GM20000 (cell line): ENCODE results near the gene AHNAK2.

Experiments used
- DNase-seq: peaks from one replicate; pipeline ENCODE4 v3.0.0; 2012; ENCODE audit warnings: low spot score
- CTCF ChIP-seq: IDR thresholded peaks from 2 replicates; pipeline ENCODE4 v1.5.1; 2012; ENCODE audit warnings: mild to moderate bottlenecking, control low read depth; ENCODE audit errors: extremely low read depth, missing control alignments

AHNAK2 gene

GRCh38 chr14:104996483-104996882 is 18.3 kb upstream of the AHNAK2 start:
- DNase-seq: no peak
- TF ChIP-seq CTCF: no peak

GRCh38 chr14:104996032-104996431 is 17.9 kb upstream of the AHNAK2 start:
- no peak for DNase-seq
- TF ChIP-seq CTCF: no peak

DNA sequence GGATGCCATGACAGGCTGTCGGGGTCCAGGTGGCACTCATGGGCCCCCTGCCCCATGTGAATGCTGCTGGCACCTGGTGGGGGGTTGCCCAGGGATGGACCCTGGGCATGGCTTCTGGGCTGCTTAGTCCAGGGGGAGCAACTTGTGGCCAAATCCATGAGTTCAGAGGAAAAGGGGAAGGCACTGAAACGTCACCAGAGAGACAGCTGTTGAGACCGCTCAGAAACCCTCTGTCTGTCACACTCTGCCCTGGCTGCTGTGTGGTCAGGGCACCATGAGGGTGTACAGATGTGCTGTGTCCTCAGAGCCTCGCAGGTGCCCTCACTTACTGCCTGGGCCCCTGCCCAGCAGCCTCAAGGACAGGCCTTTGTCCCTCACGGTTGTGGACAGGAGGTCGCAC is 16.8 kb upstream of the AHNAK2 start:
- DNase-seq: no peak
- no peak for TF ChIP-seq CTCF

GRCh38 chr14:104993808-104994591 is 15.8 kb upstream of the AHNAK2 start:
- no peak for DNase-seq
- no peak for TF ChIP-seq CTCF

- TF ChIP-seq CTCF: no peak
- DNase-seq: no peak
Observed at GRCh38 chr14:104993306-104993705, 15.1 kb upstream of the AHNAK2 start.

DNA sequence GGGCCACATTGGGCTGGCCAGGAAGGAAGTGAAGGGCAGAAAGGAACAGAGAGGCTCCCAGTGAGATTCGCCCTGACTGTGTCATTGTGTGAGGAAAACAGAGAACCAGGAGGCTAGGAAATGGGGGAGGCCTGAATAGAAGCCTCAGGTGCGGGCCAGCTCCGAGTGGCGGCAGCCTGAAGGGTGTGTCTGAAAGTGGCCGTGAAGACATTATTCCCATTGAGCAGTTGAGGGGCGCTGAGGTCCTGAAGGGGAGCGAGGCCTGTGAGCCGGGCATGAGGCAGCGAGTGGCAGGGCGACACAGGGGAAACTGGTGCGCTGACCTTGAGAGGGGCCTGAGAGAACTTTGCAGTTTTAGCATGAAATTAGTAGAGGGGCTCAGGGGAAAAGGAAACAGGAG is 14.3 kb upstream of the AHNAK2 start:
- DNase-seq: no peak
- TF ChIP-seq CTCF: no peak

GRCh38 chr14:104991896-104992230 is 13.7 kb upstream of the AHNAK2 start:
- no peak for DNase-seq
- no peak for TF ChIP-seq CTCF
